Fibroblast of pulmonary artery (primary cell): Measurements from ENCODE around the gene RELB.
"Not testable (repeated sequence)": the region's sequence is repeated elsewhere in the genome, so short reads cannot be mapped to it uniquely, and the experiment has no call there.

Experiments
- DNase-seq: peaks from one replicate; pipeline ENCODE4 v3.0.0-alpha.2; 2010; ENCODE audit warnings: low read depth
- H3K4me3 ChIP-seq: replicated peaks from 2 replicates; pipeline ENCODE4 v1.5.1; 2011; ENCODE audit warnings: low read depth, mild to moderate bottlenecking, control low read depth, low read length, moderate library complexity
- TF ChIP-seq, protein P1 (sequence below): IDR thresholded peaks from 2 replicates; pipeline ENCODE4 v1.5.1; 2011; ENCODE audit warnings: mild to moderate bottlenecking, control low read depth, low read length, inconsistent platforms; ENCODE audit errors: missing control alignments

RELB gene

DNA sequence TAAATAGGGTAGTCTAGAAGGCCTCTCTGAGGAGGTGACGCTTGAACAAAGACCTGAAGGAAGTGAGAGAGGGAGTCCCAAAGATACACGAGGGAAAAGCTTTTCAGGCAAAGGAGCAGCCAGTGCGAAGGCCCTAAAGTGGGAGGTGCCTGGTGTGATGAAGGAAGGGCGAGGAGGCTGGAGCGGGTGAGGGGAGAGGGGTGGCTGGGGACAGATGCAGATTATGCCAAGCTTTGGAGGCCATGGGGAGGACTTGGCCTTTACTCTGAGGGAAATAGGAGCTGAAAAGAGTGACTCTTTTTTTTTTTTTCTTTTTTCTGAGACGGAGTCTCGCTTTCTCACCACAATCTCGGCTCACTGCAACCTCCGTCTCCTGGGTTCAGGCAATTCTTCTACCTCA, 43.2 kb upstream of the RELB start:
- H3K4me3 ChIP-seq = no peak overlapping the region
- TF ChIP-seq, protein P1, sequence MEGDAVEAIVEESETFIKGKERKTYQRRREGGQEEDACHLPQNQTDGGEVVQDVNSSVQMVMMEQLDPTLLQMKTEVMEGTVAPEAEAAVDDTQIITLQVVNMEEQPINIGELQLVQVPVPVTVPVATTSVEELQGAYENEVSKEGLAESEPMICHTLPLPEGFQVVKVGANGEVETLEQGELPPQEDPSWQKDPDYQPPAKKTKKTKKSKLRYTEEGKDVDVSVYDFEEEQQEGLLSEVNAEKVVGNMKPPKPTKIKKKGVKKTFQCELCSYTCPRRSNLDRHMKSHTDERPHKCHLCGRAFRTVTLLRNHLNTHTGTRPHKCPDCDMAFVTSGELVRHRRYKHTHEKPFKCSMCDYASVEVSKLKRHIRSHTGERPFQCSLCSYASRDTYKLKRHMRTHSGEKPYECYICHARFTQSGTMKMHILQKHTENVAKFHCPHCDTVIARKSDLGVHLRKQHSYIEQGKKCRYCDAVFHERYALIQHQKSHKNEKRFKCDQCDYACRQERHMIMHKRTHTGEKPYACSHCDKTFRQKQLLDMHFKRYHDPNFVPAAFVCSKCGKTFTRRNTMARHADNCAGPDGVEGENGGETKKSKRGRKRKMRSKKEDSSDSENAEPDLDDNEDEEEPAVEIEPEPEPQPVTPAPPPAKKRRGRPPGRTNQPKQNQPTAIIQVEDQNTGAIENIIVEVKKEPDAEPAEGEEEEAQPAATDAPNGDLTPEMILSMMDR = no peak
- no peak for DNase-seq

DNA sequence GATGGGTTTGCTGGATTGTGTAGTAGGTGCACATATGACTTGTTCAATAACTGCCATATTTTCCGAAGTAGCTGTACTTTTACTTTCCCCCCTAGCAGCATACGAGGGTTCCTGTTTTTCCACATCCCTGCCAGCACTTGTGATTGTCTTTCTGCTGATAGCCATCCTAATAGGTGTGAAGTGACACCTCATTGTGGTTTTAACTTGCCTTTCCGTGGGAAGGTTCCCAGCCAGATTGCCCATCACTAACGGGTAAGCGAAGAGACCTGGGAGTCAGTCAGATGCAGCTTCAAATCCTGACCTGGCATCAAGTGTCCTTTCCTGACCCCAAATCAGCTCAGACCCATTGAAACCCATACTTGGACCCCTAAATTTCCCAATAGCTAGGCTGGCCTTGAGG, 41.6 kb upstream of the RELB start:
- TF ChIP-seq, protein P1 = no peak
- no peak for DNase-seq
- no peak overlapping the region for H3K4me3 ChIP-seq

DNA sequence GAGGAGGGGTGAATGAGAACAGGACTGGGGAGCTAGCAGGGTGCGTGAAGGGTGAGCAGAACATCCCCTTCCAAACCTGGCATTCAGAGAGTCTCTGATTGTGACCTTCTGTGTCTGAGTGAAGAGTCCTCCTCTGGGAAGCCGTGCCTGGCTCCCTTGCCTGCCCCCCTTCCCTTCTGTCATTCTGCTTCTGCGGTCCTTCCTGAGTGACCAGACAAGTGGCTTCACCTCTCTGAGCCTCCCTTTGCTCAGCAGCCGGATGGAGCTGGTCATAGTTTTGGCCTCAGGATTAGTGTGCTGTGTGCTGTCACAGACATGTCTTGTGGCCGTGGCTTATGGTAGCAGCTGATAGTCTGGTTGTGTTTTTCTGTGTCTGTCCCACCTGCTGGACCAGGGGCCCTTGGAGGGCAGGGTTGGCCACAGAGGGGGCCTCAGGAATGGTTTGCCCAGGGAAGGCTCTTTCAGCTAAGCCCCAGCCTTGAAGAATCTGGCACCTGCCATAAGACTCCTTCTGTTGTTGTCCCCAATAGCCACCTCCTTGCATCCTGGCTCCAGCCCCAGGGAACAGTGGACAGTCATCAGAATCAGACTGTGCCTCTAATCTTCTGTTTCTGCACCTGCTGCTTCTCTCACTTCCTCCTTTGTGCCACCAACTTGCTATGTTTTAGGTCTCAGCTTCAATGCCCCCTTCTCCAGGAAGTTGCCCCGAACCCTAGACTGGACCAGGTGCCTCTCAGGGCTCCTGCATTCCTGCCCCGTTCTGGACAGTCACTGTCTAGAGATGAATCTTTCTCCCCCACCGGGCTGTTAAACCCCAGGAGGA, 40.1 kb upstream of the RELB start:
- no peak overlapping the region for H3K4me3 ChIP-seq
- TF ChIP-seq, protein P1 = no peak
- DNase-seq = no peak

DNA sequence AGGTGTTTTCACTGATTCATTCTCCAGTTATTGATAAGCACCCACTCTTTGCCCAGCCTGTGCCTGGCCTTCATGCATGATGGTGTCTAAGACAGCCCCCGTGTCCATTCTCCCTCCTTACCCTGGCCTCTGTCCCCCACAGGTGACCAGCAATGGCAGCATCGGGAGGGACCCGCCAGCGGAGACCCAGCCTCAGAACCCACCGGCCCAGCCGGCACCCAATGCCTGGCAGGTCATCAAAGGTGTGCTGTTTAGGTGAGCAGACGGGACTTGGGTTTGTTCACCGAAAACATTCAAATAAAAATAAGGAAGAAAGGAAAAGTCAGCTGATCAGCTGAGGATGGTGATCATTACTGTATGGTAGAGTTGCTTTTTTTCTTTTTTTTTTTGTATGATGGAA, 39.4 kb upstream of the RELB start:
- H3K4me3 ChIP-seq = no peak overlapping the region
- DNase-seq = no peak
- TF ChIP-seq, protein P1 = no peak

DNA sequence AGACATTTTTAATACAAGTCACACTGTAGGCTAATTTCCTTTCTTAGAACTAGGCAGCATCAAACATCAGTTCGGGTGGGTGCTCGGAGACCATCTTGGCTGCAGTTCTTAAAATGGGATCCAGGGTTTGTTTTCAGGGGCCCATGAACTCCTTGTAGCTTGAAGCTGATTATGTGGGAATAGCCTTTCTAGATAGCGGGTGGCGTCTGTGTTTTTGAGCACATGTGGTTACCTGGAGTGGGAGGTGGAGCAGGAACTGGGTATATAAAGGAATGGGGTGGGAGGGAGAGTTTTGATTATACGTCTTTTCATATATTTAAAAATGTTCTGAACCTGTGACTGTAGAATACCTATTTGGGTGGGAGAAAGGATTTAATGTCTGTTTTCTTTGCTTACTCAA, 33.1 kb upstream of the RELB start:
- no peak for DNase-seq
- H3K4me3 ChIP-seq = no peak overlapping the region
- TF ChIP-seq, protein P1 = no peak

DNA sequence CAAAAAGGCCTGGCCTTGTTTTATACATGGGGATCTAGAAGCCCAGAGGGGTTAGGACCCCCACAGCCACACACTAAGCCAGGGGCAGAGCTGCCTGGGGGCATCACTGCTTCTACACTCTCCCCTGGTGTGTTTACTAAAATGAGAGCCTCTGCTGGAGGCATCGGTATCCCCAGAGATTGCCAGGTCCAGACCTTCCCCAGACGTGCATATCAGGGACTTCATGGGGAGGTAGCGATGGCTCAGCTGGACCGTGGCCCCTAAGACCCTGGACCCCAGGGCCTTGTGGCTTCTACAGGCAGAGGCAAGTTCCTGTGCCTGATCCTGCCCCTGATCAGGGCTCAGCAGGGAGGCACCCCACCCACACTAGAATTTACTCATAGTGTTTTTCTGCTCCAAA, 32.6 kb upstream of the RELB start:
- H3K4me3 ChIP-seq = no peak overlapping the region
- TF ChIP-seq, protein P1 = no peak
- no peak for DNase-seq

DNA sequence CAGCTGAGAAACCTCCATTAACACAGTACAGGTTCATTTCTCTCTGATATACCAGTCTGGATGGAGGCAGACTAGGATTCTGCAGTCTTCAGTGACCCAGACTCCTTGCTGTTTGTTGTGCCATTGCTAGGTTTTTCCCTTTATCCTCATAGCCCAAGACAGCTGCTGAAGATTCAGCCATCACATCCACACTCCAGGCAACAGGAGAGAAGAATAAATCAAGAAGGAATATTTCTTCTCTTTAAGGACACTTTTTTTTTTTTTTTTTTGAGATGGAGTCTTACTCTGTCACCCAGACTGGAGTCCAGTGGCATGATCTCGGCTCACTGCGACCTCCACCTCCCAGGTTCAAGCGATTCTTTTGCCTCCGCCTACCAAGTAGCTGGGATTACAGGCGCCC, 31.8 kb upstream of the RELB start:
- no peak overlapping the region for H3K4me3 ChIP-seq
- TF ChIP-seq, protein P1 = no peak
- no peak for DNase-seq

DNA sequence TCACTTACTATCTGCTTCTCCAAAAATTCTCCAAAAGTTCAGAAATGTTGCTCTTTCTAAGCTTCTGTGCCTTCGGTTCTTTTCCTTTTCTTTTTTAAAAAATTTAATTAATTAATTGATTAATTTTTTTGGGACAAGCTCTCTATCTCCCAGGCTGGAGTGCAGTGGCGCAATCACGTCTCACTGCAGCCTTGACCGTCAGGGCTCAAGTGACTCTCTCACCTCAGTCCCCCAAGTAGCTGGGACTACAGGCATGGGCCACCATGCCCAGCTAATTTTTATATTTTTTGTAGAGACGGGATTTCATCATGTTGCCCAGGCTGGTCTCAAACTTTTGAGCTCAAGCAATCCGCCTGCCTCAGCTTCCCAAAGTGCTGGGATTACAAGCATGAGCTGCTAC, 29.8 kb upstream of the RELB start:
- DNase-seq, H3K4me3 ChIP-seq: not testable (repeated sequence)
